Stomach (tissue), 9 donors: Measurements from ENCODE around the gene RAB31. TPM values are rescaled to one million over a fixed set of nuclear protein-coding genes. Genes with fewer than 3 reads are reported as not detected.

Source experiments
- DNase-seq, 2 donors: peaks; one replicate each; pipeline versions ENCODE4 v3.0.0 to v3.0.0-alpha.2; 2013 to 2019
- H3K27ac ChIP-seq, 5 donors: fragments of 200-600 bp in 4 of 5; sonication (generic) in 4 of 5; one replicate each; pipeline ENCODE4 v1.5.1; 2013 to 2019; ENCODE audit warnings: mild to moderate bottlenecking in 1 of 5, moderate library complexity in 1 of 5
- H3K27me3 ChIP-seq, 3 donors: fragments of 200-600 bp; sonication (generic); one replicate each; pipeline ENCODE4 v1.5.1; 2017 to 2019; ENCODE audit warnings: mixed run types in 1 of 3
- H3K36me3 ChIP-seq, 4 donors: fragments of 200-600 bp; sonication (generic); 1 replicate in 3 of 4; 2 replicates in 1 of 4; pipeline ENCODE4 v1.5.1; 2016 to 2019
- H3K4me1 ChIP-seq, 4 donors: fragments of 200-600 bp; sonication (generic); one replicate each; pipeline ENCODE4 v1.5.1; 2016 to 2019
- H3K4me3 ChIP-seq, 4 donors: fragments of 200-600 bp; sonication (generic) in 3 of 4; one replicate each; pipeline ENCODE4 v1.5.1; 2016 to 2019; ENCODE audit warnings: mild to moderate bottlenecking in 1 of 4
- H3K9me3 ChIP-seq, 4 donors: fragments of 200-600 bp; sonication (generic); one replicate each; pipeline ENCODE4 v1.5.1; 2016 to 2019
- EP300 ChIP-seq: sonication (generic); formaldehyde crosslinking; IDR thresholded peaks from one replicate; pipeline ENCODE4 v1.6.1; 2017; ENCODE audit warnings: antibody characterized with exemption
- POLR2A ChIP-seq, 4 donors: fragments of 450-650 bp; IDR thresholded peaks; one replicate each; pipeline ENCODE4 v1.6.1; 2016; ENCODE audit warnings: antibody characterized with exemption in 4 of 4, control low read depth in 2 of 4, mild to moderate bottlenecking in 1 of 4, moderate library complexity in 1 of 4
- POLR2AphosphoS5 ChIP-seq, 3 donors: sonication (generic); formaldehyde crosslinking; IDR thresholded peaks; one replicate each; pipeline ENCODE4 v1.6.1; 2016; ENCODE audit warnings: antibody characterized with exemption in 3 of 3
- WGBS, 5 donors: extraction: QIAGEN DNeasy Blood & Tissue Kit in 3 of 5; methylation state at CpG; one replicate each; pipeline versions ENCODE4 v1.1.5 to v1.1.7; 2013 to 2018; 5-methylcytosine and 5-hydroxymethylcytosine counted together
- intact Hi-C: fragments of 100-400 bp; cut with DNase I; formaldehyde crosslinking; loops from one replicate; pipeline ENCODE4 v1.15.1; 2023; ENCODE audit warnings: low total_unique reads
- polyA plus RNA-seq, 3 donors: library from polyadenylated mRNA; stranded (reverse); fragments of 200-250 nt; gene quantifications; one replicate each; pipeline ENCODE4 v1.2.3, GENCODE V29; 2013
- total RNA-seq, 5 donors: library from RNA; depleted of rRNA; stranded (reverse); fragments of >200 nt; gene quantifications; one replicate each; pipeline versions ENCODE4 v1.1.0 to v1.2.3, GENCODE V29; 2014 to 2016
- TF ChIP-seq, protein P1 (sequence below), 7 experiments: fragments of 450-650 bp in 4 of 7; fragments of 200-600 bp in 3 of 7; sonication (generic) in 3 of 7; IDR thresholded peaks; one replicate each; pipeline ENCODE4 v1.5.1; 2016 to 2019; ENCODE audit warnings: antibody characterized with exemption in 7 of 7, control low read depth in 2 of 7, mild to moderate bottlenecking in 1 of 7
- donor health status: healthy with polysubstance abuse.
- donor health status: Bipolar disorder and iron deficiency.
- donor health status: healthy.

Gene RAB31
- total and polyA plus RNA-seq, 8 donors, result 10.1 to 65.5 (median 36.8) TPM

DNA sequence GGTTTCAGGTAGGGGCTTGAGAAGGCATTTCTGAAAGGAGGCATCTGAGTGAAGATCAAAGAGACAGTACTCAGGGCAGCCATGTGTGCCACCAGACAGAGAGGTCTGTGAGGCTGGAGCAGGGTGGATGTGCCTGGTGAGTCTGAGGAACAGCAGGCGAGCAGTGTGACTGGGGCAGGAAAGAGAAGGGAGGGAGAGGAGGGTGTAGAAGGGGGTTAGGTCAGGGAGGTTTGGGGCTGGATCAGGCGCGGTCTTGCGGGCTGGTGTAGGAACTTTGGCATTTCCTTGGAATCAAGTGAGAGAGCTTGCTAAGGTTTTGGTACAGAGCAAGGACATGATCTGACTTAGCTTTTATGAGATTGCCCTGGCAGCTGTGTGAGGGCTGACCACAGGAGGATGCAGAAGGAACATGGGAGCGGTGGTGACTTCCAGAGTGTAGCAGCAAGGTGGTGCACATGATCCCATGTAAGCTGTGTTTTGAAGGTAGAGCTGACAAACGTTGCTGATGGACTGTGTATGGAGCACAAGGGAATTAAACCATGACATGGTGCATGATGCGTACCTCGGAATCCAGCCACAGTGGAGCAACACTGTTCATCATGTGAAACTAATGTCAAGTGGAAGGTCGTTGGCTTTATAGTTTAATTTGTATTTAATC is 13.9 kb downstream of the RAB31 start:
- Histone ChIP-seq H3K4me3 (no peak overlapping the region), H3K27ac (no peak overlapping the region), H3K36me3 (peaks cover 3 to 15% (median 7%) of the 10 kb centered on the region in 4 donors), H3K9me3 (no peaks in the 10 kb centered on the region), H3K4me1 (peaks cover 0 to 21% (median 8%) of the 10 kb centered on the region in 4 donors), H3K27me3 (no peaks in the 10 kb centered on the region)
- no peak for TF ChIP-seq POLR2A (IDR thresholded peaks at IDR 0.05)
- TF ChIP-seq, protein P1, sequence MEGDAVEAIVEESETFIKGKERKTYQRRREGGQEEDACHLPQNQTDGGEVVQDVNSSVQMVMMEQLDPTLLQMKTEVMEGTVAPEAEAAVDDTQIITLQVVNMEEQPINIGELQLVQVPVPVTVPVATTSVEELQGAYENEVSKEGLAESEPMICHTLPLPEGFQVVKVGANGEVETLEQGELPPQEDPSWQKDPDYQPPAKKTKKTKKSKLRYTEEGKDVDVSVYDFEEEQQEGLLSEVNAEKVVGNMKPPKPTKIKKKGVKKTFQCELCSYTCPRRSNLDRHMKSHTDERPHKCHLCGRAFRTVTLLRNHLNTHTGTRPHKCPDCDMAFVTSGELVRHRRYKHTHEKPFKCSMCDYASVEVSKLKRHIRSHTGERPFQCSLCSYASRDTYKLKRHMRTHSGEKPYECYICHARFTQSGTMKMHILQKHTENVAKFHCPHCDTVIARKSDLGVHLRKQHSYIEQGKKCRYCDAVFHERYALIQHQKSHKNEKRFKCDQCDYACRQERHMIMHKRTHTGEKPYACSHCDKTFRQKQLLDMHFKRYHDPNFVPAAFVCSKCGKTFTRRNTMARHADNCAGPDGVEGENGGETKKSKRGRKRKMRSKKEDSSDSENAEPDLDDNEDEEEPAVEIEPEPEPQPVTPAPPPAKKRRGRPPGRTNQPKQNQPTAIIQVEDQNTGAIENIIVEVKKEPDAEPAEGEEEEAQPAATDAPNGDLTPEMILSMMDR (IDR thresholded peaks at IDR 0.05), result no peak
- TF ChIP-seq EP300, result no peak
- no peak for TF ChIP-seq POLR2AphosphoS5 (IDR thresholded peaks at IDR 0.05)
- 69 to 81% (median 74%) methylated on average over 9 of the region's 9 CpGs for WGBS, 5 donors
- DNase-seq, result no peak
- intact Hi-C loops, result no loop called here

DNA sequence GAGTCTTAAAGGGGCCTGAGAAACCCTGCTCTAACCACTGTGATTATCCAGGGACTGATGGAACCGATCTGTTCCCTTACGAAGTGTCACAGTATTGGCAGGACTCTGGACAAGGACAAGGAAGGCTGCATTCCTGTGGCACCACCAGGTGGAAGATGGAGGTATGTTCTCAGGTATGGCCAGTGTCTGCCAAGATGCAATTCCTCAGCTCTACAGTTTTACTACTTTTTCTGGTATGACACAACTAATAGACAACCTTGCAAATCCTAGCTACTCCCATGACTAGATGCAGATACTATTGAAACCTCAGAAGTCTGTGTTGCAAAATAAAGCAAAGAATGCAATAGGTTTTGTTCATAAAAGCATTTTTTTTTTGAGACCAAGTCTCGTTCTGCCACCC is 14.6 kb downstream of the RAB31 start:
- Histone ChIP-seq H3K4me1 (peaks cover 0 to 14% (median 8%) of the 10 kb centered on the region in 4 donors), H3K4me3 (no peak overlapping the region), H3K27me3 (no peaks in the 10 kb centered on the region), H3K27ac (no peak overlapping the region), H3K9me3 (no peaks in the 10 kb centered on the region), H3K36me3 (peaks cover 3 to 15% (median 7%) of the 10 kb centered on the region in 4 donors)
- no peak for TF ChIP-seq POLR2A (IDR thresholded peaks at IDR 0.05)
- TF ChIP-seq, protein P1 (IDR thresholded peaks at IDR 0.05), result peak in 4 of 7 experiments; percentile 32 to 66 (median 46)
- peak in 1 of 3 donors; percentile 61 for TF ChIP-seq POLR2AphosphoS5 (IDR thresholded peaks at IDR 0.05)
- DNase-seq, result peak; percentile 73 to 81
- intact Hi-C loops, result no loop called here
- 33 to 76% (median 52%) methylated on average over 3 of the region's 3 CpGs for WGBS, 5 donors

DNA sequence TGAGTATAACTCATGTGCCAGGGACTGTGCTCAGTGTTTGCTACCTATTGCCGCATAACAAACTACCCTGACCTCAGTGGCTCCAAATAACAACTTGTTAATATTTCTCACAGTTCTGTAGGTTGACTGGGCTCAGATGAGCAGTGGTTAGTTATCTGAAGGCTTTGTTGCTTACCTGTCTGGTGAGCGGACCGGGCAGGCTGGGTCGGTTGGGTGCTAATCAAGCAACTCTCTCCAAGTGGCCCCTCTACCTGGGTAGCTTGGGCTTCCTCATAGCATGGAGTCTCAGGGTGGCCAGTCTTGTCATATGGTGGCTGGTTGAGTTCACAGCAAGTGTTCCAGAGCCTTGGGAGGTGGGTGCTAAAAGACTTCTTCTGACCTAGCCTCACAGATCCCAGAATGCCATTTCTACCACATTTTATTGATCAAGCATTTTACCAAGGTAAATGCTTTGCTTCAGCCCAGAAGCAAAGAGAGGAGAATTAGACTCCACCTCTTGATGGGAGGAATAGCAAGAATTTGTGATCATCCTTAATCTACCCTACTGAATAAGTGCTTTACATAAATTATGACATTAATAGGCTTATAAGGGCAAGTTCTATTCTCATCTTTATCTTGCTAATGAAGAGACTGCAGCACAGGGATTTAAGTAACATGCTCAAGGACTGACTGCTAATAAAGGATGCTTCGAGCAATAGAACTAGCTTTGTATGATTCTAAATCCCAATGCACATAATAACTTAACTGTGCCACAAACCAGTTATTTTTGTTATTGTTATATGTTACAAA is 16.9 kb downstream of the RAB31 start:
- Histone ChIP-seq H3K9me3 (no peaks in the 10 kb centered on the region), H3K4me1 (peaks cover 0 to 1% (median under 1%) of the 10 kb centered on the region in 4 donors), H3K36me3 (peaks cover 3 to 15% (median 7%) of the 10 kb centered on the region in 4 donors), H3K27me3 (no peaks in the 10 kb centered on the region), H3K27ac (no peak overlapping the region), H3K4me3 (no peak overlapping the region)
- no peak for DNase-seq
- WGBS, 5 donors, result 95 to 99% (median 97%) methylated on average over 5 of the region's 5 CpGs
- intact Hi-C loops, result no loop called here
- TF ChIP-seq EP300, result no peak

DNA sequence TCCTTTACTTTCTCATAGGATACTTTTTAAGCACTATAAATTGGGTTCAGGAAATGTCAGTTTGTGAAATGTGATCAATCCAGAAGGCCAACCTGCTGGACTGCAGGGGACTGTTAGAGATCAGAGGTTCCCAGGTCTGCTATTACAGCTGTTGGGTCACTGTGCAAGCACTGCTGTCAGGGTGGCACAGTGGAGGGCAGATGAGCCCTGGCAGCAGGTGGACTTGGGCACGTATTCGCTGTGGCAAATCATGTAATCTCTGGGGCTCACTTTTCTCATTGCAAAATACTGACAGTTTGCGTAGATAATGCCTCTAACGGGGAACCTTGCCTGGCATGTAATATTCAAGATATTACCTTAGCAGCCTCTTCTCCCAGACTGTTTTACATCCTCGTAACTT is 18.1 kb downstream of the RAB31 start:
- Histone ChIP-seq H3K27ac (no peak overlapping the region), H3K27me3 (no peaks in the 10 kb centered on the region), H3K9me3 (no peaks in the 10 kb centered on the region), H3K36me3 (peaks cover 3 to 15% (median 7%) of the 10 kb centered on the region in 4 donors), H3K4me1 (peaks cover 0 to 7% (median 0%) of the 10 kb centered on the region in 4 donors), H3K4me3 (no peak overlapping the region)
- no peak for DNase-seq
- TF ChIP-seq POLR2AphosphoS5 (IDR thresholded peaks at IDR 0.05) (no peak), POLR2A (IDR thresholded peaks at IDR 0.05) (no peak), EP300 (no peak)
- TF ChIP-seq, protein P1 (IDR thresholded peaks at IDR 0.05), result no peak
- intact Hi-C loops, result no loop called here
- 73 to 95% (median 87%) methylated on average over 5 of the region's 5 CpGs for WGBS, 5 donors
